HepG2 (cell line): Measurements from ENCODE around the gene ID4. TPM values are rescaled to one million over a fixed set of nuclear protein-coding genes. Genes with fewer than 3 reads are reported as not detected.
A peak's percentile ranks its signal among the peaks of the same experiment; 100 is the strongest.

ENCODE experiments used
- CEBPG ChIP-seq: IDR thresholded peaks from 2 replicates; pipeline ENCODE4 v1.6.1; 2016
- HMG20A ChIP-seq: IDR thresholded peaks from 2 replicates; pipeline ENCODE4 v1.6.1; 2016; ENCODE audit warnings: borderline replicate concordance
- KAT7 ChIP-seq: IDR thresholded peaks from 2 replicates; pipeline ENCODE4 v1.6.1; 2018; ENCODE audit warnings: borderline replicate concordance, missing compliant biosample characterization
- MLX ChIP-seq: IDR thresholded peaks from 2 replicates; pipeline ENCODE4 v1.6.1; 2016
- NR1H2 ChIP-seq: sonication (generic); formaldehyde crosslinking; IDR thresholded peaks from 2 replicates; pipeline ENCODE4 v1.8.1; 2022; ENCODE audit warnings: low read depth, missing genetic modification reagents, borderline replicate concordance
- POLR2G ChIP-seq: fragments of 200-400 bp; formaldehyde crosslinking; IDR thresholded peaks from 2 replicates; pipeline ENCODE4 v1.6.1; 2018; ENCODE audit warnings: mild to moderate bottlenecking, low read depth, low read length, moderate library complexity
- SMAD1 ChIP-seq: sonication (generic); formaldehyde crosslinking; IDR thresholded peaks from 2 replicates; pipeline ENCODE4 v1.4.0; 2020; ENCODE audit warnings: missing genetic modification reagents, low read depth, mild to moderate bottlenecking, borderline replicate concordance
- SRSF1 ChIP-seq: fragments of 200-400 bp; formaldehyde crosslinking; optimal IDR thresholded peaks from 2 replicates; pipeline ENCODE3; 2017; ENCODE audit warnings: mild to moderate bottlenecking, low read depth, low read length, moderate library complexity
- TRIM22 ChIP-seq: fragments of 450-650 bp; IDR thresholded peaks from 2 replicates; pipeline ENCODE4 v1.6.1; 2017
- WIZ ChIP-seq: sonication (generic); formaldehyde crosslinking; IDR thresholded peaks from 2 replicates; pipeline ENCODE4 v1.5.1; 2020; ENCODE audit warnings: mild to moderate bottlenecking, missing genetic modification reagents
- XBP1 ChIP-seq: sonication (generic); formaldehyde crosslinking; IDR thresholded peaks from 2 replicates; pipeline ENCODE4 v1.5.0; 2020; ENCODE audit warnings: missing genetic modification reagents
- ZBED4 ChIP-seq: sonication (generic); formaldehyde crosslinking; IDR thresholded peaks from 2 replicates; pipeline ENCODE4 v1.4.0; 2020; ENCODE audit warnings: missing genetic modification reagents, borderline replicate concordance
- ZBTB25 ChIP-seq: IDR thresholded peaks from 2 replicates; pipeline ENCODE4 v1.6.1; 2018; ENCODE audit warnings: missing genetic modification reagents
- ZNF34 ChIP-seq: sonication (generic); formaldehyde crosslinking; IDR thresholded peaks from 2 replicates; pipeline ENCODE4 v1.4.0; 2020; ENCODE audit warnings: mild to moderate bottlenecking, missing genetic modification reagents, borderline replicate concordance
- ZNF639 ChIP-seq: conservative IDR thresholded peaks from 2 replicates; pipeline ENCODE4 v1.6.1; 2018; ENCODE audit warnings: missing genetic modification reagents
- ZNF710 ChIP-seq: sonication (generic); formaldehyde crosslinking; IDR thresholded peaks from 2 replicates; pipeline ENCODE4 v1.5.0; 2020; ENCODE audit warnings: mild to moderate bottlenecking, missing genetic modification reagents, borderline replicate concordance
- ZNF737 ChIP-seq: sonication (generic); formaldehyde crosslinking; IDR thresholded peaks from 2 replicates; pipeline ENCODE4 v1.5.0; 2020; ENCODE audit warnings: missing genetic modification reagents, mild to moderate bottlenecking, borderline replicate concordance
- ZSCAN9 ChIP-seq: IDR thresholded peaks from 2 replicates; pipeline ENCODE4 v1.6.1; 2016; ENCODE audit warnings: borderline replicate concordance
- polyA plus RNA-seq, 8 experiments: library from polyadenylated mRNA; depleted of rRNA in 3 of 8; stranded (reverse) in 7 of 8; unstranded in 1 of 8; fragments of >200 nt; fragmentation: Illumina TruSeq in 4 of 8; extraction: Trizol in 4 of 8; gene quantifications; 2 replicates each; pipeline versions ENCODE4 v1.2.1 to v1.2.3, GENCODE V29; 2011 to 2016; ENCODE audit warnings: low read depth in 4 of 8, missing spikeins in 1 of 8, mixed read lengths in 1 of 8; ENCODE audit not compliant: insufficient read depth in 1 of 8
- total RNA-seq, 5 experiments: library from RNA; depleted of rRNA; stranded (reverse); fragments of >200 nt; fragmentation: Illumina TruSeq; extraction: Trizol; gene quantifications; 2 replicates each; pipeline ENCODE4 v1.2.3, GENCODE V29; 2016; ENCODE audit warnings: low read depth in 1 of 5

Gene ID4
- total and polyA plus RNA-seq, 2 of the 13 experiments (the other 11 are each of a cell fraction or from before 2014, with no cell fraction given) = 0.20 to 0.44 TPM

- TF ChIP-seq ZNF710 (CRISPR knock-in tag) (no peak), ZNF737 (CRISPR knock-in tag) (no peak), XBP1 (no peak; the same call in 1 of the 2 replicates), SRSF1 (no peak), HMG20A (peak; percentile 10), POLR2G (peak; percentile 82), ZSCAN9 (CRISPR knock-in tag) (peak; percentile 28; the same call in 1 of the 2 replicates), TRIM22 (no peak), ZNF639 (CRISPR knock-in tag) (no peak), MLX (0 out of 2 replicates have a peak, but pooled peaks have one; percentile 41), KAT7 (CRISPR knock-in tag) (no peak; the same call in none of the 2 replicates), ZBTB25 (CRISPR knock-in tag) (no peak; the same call in 1 of the 2 replicates), CEBPG (no peak), ZNF34 (CRISPR knock-in tag) (no peak), SMAD1 (CRISPR knock-in tag) (peak; percentile 65; the same call in 1 of the 2 replicates), NR1H2 (CRISPR knock-in tag) (no peak), WIZ (CRISPR knock-in tag) (no peak), ZBED4 (CRISPR knock-in tag) (peak; percentile 46; the same call in 1 of the 2 replicates)
Observed at GRCh38 chr6:19804205-19805128, 32.7 kb upstream of the ID4 start (continued).
